K562 (cell line): Measurements from ENCODE around the gene TMEM151A.

Source experiments
- HDAC2 ChIP-seq: fragments of 450-650 bp; IDR thresholded peaks from 2 replicates; pipeline ENCODE4 v1.6.1; 2016; ENCODE audit warnings: mild to moderate bottlenecking
- TF ChIP-seq, protein P1 (sequence below), 3 experiments: IDR thresholded peaks in 2 of 3; conservative IDR thresholded peaks in 1 of 3; 2 replicates each; pipeline ENCODE4 v1.5.1; 2011 to 2012; ENCODE audit warnings: low read length in 3 of 3, mild to moderate bottlenecking in 3 of 3, control low read depth in 2 of 3, improper control_type of control experiment in 1 of 3, inconsistent platforms in 1 of 3, low read depth in 1 of 3, mixed read lengths in 1 of 3, moderate library complexity in 1 of 3; ENCODE audit not compliant: insufficient read depth in 2 of 3

DNA sequence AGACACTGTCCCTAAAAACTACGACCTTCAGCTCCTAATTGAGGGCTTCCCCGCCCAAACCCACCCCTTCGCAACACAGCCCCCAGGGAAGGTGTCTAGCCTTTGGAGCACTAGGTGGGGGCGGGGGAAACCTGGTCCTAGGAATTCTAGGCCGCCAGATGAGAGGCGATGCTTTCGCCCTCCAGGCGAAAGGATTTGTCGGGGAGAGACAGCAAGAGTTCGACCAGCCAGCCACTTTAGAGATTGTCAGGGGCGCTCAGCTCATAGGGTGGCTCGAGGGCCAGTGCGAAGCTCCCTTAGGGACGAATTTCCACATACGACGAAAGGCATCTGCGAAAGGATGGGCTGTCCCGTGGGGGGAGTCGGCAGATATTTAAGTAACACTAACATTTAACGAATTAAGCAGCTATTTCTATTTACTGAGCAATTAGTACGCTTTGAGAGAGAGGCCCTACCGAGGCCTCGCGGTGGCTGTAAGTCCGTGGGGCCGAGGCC, 19.8 kb downstream of the TMEM151A start:
- TF ChIP-seq, protein P1, sequence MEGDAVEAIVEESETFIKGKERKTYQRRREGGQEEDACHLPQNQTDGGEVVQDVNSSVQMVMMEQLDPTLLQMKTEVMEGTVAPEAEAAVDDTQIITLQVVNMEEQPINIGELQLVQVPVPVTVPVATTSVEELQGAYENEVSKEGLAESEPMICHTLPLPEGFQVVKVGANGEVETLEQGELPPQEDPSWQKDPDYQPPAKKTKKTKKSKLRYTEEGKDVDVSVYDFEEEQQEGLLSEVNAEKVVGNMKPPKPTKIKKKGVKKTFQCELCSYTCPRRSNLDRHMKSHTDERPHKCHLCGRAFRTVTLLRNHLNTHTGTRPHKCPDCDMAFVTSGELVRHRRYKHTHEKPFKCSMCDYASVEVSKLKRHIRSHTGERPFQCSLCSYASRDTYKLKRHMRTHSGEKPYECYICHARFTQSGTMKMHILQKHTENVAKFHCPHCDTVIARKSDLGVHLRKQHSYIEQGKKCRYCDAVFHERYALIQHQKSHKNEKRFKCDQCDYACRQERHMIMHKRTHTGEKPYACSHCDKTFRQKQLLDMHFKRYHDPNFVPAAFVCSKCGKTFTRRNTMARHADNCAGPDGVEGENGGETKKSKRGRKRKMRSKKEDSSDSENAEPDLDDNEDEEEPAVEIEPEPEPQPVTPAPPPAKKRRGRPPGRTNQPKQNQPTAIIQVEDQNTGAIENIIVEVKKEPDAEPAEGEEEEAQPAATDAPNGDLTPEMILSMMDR (IDR thresholded peaks at IDR 0.05 in 2 of 3, conservative IDR thresholded peaks at IDR 0.05 in 1 of 3; ENCODE audit: insufficient read depth in 2 of 3, low read depth in 1 of 3, low read length in 3 of 3): peak in 1 of 3 experiments; percentile 95; a peak in 1 of 6 replicates
- no peak for TF ChIP-seq HDAC2
